Eye (tissue), 1 donor: ENCODE data around the gene SLC25A39.
A peak's percentile ranks its signal among the peaks of the same experiment; 100 is the strongest.
"Not testable (repeated sequence)": the region's sequence is repeated elsewhere in the genome, so short reads cannot be mapped to it uniquely, and the experiment has no call there.

ENCODE experiments used
- DNase-seq: peaks from one replicate; pipeline ENCODE4 v3.0.0-alpha.2; 2015

The SLC25A39 gene

DNA sequence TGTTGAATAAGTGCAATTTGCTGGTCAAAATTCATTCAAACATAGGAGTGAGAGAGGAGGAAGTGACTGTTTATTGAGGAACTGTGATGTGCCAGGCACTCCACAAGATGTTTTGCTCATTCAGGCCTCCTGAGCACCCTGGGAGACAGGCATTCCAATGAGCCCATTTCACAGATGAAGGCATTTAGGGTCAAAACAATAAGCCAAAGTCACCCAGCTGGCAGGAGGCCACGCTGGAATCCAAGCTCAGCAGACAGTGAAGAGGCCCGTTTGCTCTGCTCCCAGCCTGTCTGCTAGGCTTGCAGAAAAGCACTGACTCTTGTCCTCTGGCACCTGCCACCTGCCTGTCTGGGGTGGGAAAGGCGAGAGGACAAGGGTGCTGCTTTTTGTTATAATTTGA, 10.1 kb upstream of the SLC25A39 start:
- DNase-seq = no peak

DNA sequence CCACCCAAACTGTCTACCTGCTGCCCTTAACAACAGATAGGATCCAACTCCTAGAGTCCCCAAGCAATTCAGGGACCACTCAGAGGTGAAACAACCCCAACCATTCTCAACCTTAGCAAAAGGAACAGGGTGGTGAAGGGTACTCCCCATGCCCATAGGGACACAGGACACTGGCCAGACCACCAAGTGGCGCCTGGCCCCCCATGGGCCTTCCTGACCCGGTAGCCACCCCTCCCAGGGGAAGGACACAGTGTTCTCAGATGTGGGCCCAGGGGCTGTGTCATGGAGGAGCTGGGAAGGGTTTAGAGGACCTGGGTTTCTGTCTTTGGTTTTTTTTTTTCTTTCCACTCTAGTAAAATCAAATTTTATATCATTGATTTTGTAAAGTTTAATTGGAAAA, 9.7 kb upstream of the SLC25A39 start:
- DNase-seq = no peak

DNA sequence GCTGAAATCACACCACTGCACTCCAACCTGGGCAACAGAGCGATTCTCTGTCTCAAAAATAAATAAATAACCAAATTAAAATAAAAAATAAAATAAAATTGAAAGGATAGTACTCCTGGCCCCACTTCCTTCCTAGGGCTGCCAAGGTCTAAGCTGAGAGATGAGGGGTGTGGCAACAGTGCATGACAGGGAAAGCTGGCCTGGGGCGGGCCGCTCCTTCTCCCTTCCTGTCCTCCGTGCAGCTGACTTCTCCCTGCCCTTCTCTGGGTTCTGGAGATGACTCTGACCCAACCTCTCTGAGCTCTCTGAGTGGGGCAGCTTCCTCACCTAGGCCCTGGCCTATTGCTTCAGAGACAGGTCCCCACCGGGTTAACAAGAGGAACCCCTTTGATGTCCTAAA, 8.7 kb upstream of the SLC25A39 start:
- no peak for DNase-seq

DNA sequence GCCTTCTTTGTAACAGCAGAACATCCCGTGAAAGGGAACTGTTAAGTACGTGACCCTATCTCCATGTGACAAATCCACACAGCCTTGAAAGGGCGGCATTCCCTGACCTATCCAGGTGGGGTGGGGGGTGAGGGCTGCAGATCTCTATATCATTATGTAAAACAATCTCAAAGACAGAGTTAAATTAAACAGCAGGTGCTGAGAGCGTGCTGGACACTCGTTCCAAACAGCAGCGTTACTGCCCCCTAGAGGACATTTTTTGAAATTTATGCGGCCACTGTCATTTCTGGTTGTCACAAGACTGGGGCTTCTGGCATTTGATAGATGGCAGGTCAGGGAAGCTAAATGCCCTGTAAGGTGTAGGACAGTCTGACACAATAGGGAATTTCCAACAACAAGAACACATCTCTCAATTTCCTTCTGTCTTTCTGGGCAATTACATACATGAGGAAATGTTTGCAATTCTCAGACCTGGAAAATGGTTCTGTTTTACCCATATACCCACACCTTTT, 6.7 kb upstream of the SLC25A39 start:
- DNase-seq = peak; percentile 96

DNA sequence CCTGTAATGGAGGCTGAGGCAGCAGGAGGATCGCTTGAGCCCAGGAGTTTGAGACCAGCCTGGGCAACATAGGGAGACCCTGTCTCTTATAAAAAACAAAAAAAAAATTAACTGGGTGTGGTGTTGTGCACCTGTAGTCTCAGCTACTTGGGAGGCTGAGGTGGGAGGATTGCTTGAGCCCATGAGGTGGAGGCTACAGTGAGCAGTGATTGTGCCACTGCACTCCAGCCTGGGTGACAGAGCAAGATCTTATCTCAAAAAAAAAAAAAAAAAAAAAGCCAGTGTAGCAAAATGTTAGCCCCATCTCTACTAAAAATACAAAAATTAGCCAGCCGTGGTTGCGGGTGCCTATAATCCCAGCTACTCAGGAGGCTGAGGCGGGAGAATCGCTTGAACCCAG, 5.6 kb upstream of the SLC25A39 start:
- not testable (repeated sequence) for DNase-seq

DNA sequence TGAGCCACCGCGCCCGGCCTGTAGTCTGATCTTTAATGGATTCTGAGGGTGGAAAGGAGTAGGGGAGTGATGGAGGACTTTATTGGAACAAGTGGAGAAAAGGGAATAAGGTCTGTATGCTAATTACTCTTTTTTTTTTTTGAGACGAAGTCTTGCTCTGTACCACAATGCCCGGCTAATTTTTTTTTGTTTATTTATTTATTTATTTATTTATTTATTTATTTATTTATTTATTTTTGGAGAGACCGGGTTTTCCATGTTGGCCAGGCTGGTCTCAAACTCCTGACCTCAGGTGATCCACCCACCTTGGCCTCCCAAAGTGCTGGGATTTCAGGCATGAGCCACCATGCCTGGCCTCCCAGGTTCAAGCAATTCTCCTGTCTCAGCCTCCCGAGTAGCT, 4.9 kb upstream of the SLC25A39 start:
- DNase-seq = not testable (repeated sequence)

DNA sequence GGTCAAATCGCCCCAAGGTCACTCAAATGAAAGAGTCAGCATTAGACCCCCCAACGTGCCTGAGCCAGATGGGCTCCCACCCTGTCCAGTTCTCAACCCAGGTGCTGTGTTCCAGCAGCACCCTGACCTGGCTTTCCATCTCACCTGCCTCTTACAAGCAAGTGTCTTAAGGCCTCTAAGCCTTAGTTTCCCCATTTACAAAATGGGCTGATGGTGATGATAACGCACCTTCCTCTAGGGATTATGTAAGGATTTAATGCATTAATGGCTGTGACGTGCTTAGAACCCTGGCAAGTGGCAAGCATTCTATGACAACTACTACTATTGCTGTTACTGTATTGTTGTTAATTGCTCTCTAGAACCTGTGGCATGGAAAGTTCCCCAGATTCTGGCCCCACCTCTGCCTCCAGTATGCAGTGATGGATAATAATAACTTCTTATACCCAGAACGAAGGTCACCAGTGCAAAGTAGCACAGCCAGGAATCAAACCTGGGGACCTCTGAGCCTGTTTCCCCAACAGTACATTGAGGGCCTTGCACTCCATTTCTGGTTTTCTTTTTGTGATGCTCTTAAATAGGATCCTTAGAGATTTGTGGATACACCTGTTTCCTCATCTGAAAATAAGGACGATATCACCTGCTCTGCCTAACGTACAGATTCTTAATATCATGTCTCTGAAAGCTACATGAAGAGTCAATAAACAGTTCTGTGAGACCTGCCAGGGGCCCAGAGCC, 3.3 kb upstream of the SLC25A39 start:
- no peak for DNase-seq

DNA sequence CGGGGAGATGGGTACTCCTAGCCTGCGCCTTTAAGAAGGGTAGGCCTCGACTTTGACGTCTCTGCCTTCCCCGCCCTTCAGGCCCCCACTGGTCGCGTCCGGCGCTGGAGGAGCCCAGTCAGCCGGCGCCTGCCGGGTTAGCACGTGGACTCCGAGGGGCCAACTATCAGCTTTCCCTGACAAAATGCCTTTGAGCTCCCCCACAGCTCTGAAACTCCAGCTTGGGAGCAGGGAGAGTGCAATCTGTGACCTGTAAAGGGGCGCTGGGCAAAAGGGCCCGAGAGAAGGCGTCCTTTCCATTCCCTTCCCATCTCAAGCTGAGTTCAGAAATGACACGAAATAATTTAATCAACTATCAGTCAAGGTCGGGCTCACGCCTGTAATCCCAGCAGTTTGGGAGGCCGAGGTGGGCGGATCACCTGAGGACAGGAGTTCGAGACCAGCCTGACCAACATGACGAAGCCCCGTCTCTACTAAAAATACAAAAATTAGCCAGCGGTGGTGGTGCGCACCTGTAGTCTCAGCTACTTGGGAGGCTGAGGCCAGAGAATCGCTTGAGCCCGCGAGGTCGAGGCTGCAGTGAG, 2.3 kb upstream of the SLC25A39 start:
- DNase-seq = peak; percentile 97

DNA sequence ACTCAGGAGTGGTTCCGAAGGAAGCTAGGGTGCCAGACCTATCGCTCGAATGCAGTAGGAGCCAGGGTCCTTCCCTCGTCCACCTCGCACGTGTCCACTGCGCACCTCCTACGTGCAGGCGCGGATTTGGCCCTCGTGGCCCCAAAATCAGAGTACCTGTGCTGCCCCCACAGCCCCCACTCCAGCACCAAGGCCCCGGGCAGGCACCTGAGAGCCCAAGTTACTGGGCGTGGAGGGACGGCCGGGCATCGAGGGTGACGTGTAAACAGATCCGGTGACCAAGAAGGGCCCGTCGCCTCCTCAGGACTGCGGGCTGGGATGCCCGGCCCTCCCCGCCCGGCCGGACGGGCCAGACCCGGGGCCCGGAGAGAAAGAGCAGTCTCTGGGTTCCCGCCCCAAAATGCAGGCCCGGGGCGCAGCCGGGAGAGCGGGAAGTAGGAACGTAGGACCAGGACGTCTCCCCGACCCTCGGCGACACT, 492 bp downstream of the SLC25A39 start:
- no peak for DNase-seq

DNA sequence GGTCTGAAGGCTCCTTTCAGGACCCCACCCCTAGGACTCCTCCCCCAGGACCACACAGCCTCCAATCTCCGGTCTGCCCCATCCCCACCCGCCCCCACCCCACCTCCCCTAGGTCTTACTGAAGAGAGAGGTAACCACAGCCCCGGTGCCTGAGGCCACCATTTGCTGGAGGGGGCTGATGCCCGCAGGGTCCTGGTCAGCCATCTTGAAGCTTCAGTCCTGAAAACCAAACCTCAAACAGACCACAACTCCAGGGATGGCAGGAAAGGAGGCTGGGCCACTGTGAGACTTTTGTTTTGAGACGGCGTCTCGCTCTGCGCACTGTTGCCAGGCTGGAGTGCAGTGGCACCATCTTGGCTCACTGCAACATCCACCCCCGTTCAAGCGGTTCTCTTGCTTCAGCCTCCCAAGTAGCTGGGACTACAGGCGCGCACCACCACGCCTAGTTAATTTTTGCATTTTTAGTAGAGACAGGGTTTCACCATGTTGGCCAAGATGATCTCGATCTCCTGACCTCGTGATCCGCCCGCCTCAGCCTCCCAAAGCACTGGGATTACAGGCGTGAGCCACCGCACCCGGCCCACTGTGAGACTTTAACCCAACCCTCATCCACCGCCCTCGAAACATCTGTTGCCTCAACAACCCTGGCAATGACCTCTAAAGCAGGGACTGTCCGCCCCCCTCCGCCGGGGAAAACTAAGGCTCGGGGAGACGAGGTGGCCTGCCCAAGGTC, 1.1 kb downstream of the SLC25A39 start:
- DNase-seq = no peak

DNA sequence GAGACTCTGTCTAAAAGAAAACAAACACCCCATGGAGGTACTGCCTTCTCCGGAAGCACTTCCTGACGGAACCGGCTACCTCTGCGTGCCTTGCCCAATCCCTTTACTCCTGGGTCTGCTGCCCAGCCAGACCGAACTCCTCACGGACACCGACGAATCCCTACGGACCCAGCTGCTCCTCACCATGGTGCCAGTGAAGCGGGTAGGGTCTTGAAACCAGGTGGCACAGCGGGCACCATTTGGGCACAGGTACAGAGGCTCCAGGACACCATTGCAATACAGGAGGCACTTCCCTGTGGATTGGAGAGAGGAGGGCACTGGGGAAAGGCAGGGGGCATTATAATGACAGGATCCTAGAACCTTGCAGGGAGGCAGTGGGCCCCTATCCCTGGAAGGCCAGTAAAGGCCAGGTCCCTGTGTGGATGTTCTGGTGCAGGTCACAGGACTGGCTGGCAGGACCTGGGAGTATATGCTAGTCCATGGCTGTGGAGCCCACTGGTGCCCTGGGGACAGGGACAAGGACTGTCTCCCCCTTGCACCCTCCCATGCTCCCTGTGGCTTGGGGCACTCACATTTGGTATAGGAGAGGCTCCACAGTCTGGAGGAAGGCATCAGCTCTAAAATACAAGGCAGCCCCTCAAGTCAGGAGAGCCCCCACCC, 2.3 kb downstream of the SLC25A39 start:
- no peak for DNase-seq

DNA sequence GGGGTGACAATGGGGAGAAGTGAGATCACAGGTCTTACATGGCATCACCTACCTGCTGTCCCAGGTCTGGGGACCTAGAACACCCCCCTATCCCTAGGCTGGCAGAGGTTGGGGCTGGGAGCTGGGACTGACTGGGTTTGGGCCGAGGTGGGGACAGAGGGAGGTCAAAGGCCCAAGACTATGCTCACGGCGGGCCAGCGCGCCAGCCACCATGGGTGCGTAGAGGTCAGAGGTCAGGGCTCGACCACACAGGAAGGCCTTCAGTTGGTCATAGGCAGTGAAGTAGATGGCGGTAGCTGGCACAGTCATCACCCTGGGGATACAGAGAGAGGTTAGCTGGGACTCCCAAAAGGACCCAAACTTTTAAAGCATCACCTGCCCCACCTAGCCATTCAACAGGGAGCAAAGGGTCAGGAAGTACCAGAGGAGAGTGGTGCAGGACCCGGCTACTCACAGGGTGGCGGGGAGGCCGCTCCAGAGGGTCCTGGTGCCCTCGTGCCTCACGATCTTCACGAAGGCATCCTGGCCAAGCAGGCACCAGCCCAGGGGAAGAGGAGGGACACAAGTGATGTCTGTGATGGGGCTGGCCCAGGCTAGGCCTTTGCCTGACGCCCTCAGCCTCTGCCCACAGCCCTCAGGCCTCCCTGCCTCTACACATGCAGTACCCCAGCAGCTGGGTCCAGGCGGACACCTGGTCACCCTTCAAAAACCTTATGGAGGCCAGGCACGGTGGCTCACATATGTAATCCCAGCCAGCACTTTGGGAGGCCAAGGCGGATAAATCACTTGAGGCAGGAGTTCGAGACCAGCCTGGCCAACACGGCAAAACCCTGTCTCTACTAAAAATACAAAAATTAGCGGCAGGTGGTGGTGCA, 3.1 kb downstream of the SLC25A39 start:
- DNase-seq = no peak

DNA sequence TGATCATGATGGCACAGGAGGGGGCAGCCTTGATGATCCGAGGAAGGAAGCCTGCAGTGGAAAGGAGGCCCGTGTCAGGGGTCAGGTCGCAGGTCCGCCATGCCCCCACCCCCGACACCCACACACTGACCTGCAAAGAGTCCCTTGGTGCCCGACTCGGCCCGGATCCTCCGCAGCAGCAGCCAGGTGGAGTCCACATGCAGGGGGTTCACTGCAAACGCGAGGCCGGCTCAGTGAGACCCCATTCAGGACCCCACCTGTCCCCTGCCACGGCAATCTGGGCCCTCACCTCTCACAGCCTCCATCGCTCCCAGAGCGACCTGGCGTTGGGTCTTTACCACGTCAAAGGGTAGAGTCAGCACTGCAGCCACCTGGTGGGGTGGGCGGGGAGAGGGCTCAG, 4.6 kb downstream of the SLC25A39 start:
- no peak for DNase-seq

DNA sequence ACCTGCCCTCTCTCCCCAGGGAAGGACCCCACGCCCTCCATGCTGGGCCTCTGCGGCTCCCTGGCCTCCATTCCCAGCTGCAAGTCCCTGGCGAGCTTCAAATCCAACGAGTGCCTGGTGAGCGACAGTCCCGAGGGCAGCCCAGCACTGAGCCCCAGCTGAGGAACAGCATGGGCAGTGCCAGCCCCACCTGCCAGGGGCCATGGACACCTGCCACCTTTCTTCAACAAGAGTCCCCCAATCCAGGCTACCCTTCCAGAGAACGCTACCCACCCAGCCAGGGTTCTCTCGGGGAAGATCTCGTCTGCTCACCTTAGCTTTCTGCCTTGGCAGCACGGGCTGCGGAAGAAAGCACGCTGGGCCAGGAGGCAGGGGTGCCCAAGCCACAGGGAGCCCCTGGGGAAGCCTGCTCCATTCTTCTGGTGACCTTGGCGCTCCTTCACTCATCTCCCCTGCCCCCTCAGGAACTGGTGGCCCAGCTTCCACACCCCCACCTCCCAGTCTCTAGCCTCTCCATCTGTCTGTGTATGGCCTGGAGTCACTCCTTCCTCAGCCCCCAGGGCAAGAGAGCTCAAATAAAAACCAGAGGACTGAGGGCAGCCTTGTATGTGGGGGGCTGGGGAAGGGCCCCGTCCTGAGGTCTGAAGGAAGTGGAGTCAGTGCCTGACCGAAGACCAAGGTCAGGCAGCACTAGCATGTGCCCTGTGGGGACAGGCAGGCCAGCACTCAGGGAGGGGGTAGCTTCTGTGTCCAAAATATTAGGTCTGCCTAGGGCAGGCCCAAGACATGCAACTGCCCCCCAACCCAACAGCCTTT, 6.3 kb downstream of the SLC25A39 start:
- no peak for DNase-seq

DNA sequence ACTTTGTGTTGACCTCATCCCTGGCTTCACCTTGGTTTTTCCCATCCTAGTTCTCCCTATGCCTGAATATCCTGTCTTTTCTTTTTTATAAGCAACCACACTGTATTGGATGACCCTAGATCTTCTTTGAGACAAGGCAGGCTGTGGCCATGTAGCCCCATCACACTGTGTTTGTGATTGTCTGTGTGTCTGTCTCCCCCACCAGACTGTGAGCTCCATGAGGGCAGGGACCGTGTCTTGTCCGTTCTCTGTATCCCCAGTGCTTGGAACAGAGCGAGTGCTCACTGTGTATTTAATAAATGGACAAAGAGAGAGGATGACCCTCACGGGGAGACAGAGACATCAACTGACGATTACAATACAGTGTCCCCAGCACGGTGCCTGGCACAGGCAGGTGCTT, 7.1 kb downstream of the SLC25A39 start:
- no peak for DNase-seq

DNA sequence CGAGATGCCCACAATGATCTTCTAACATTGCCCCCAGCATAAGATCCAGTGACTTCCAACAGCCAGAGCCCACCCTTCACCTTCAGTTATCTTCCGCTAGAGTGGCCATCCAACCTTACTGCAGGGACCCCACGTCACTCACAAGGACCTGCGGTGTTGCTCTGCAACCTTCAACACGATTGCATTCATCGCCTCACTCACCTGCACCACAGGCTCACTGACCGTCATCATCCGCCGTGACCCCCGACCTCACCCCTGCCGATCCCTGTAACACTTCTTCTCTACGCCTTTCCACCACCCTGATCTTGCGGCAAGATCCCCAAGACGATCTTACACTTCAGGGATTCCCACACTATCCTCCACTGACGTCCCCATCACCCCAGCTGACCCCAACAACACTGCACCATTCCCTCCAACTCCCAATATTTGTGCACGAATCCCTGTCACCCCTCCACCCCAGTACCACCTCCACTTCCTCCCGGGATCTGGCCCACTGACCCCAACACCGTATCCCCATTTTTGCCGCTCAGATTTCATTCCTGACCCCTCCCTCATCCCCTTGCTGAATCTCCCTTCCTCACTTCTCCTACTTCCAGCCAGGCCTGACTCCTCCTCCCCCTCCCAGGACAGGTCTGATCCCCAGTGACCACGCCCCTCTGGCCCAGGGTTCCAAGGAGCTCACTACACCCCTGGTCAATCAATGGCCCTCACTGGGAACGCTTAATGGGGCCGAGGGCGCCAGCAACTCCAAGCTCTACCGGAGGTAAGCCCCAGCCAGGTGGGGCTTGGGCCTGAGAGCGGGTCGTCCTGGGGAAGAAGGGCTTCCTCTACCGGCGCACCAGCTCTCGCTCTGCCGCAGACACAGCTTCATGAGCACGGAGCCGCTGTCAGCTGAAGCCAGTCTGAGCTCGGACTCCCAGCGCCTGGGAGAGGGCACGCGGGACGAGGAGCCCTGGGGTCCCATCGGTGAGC, 8.6 kb downstream of the SLC25A39 start:
- DNase-seq = no peak

DNA sequence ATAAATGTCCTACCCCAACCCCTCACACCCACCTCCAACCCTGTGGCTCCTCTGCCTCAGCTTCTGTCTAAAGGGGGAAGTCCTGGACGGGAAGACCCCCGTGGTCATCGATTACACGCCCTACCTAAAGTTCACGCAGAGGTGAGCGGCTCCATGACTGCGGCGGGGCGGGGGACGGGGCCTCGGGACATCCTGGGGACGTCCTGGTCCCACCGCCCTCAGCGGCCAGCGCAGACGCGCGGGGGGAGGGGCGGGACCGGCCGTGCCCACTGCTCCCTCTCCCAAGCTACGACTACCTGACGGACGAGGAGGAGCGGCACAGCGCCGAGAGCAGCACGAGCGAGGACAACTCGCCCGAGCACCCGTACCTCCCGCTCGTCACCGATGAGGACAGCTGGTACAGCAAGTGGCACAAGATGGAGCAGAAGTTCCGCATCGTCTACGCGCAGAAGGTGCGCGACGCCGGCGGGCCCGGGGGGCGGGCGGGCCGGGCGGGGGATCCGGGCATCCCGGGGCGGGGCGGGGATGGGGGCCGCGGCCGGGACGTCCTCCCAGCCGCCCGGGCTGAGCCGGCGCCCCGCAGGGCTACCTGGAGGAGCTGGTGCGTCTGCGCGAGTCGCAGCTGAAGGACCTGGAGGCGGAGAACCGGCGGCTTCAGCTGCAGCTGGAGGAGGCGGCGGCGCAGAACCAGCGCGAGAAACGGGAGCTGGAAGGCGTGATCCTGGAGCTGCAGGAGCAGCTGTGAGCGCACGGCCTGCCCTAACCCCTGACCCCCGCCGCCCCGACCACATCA, 9.6 kb downstream of the SLC25A39 start:
- peak; percentile 44 for DNase-seq

DNA sequence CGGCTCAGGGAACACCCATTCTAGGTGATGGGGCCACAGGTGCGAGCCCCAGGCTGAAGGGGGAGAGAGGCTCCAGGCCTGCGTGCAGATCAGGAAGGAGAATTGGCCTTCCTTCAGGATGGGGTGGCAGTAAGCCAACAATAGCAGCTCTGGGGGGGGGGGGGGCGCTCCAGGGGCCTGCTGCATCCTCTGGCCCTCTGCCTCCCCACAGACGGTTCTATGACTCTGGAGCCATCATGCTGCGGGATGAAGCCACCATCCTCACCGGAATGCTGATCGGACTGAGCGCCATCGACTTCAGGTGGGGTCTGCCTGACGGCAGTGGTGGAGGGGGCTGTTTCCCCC, 10.1 kb downstream of the SLC25A39 start:
- DNase-seq = no peak

DNA sequence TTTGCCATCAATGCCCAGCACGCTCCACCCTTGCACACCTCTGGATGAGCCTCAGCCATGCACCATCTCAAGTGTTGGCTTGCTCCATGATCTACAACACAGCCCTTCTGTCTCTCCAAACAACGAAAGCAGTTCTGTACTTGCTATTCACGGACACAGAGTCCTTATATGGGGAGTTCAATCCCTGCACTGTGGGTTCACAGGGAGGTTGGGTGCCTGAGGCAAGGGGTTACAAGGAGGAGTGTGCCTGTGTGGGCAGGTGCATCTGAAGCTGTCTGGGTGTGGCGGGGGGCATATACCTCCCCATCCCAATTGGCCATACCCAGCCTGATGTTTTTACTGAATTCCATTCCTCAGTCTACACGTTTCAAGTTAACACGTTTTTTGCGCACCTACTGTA, 10.6 kb downstream of the SLC25A39 start:
- DNase-seq = no peak
